HG03469 (cell line): ENCODE measurements around the gene SYT12.

Experiments
- ATAC-seq: cut with Tn5 transposase; IDR thresholded peaks from one replicate; pipeline ENCODE4 v1.9.1; 2021; ENCODE audit warnings: mild to moderate bottlenecking, moderate library complexity, moderate number of reproducible peaks; ENCODE audit not compliant: unreplicated experiment

Gene SYT12

GRCh38 chr11:67098799-67099429 lies 76.0 kb downstream of the SYT12 start:
- ATAC-seq = no peak

- ATAC-seq = no peak
Measured at GRCh38 chr11:67099831-67100324, 76.9 kb downstream of the SYT12 start.
